Liver (tissue), 3 donors: ENCODE results near the gene ETFBKMT.

ENCODE experiments used
- CTCF ChIP-seq: fragments of 150-350 bp; IDR thresholded peaks from 2 replicates; pipeline ENCODE4 v1.5.1; 2017; ENCODE audit warnings: improper control_type of control experiment, low read depth, low read length; ENCODE audit not compliant: missing input control
- NR2F2 ChIP-seq: IDR thresholded peaks from 2 replicates; pipeline ENCODE4 v1.6.1; 2016; ENCODE audit warnings: antibody characterized with exemption
- REST ChIP-seq: IDR thresholded peaks from 2 replicates; pipeline ENCODE4 v1.6.1; 2016; ENCODE audit warnings: antibody characterized with exemption, mild to moderate bottlenecking
- donor health status: healthy.
- donor health status: healthy.

GRCh38 chr12:31631023-31631724, 28.3 kb upstream of the ETFBKMT start:
- TF ChIP-seq NR2F2 (no peak), CTCF (no peak), REST (no peak)
